ENCODE measurements around the gene HSDL2.
"Not testable (repeated sequence)": the region's sequence is repeated elsewhere in the genome, so short reads cannot be mapped to it uniquely, and the experiment has no call there.

Gene HSDL2

GRCh38 chr9:112408819-112409218 is 28.9 kb downstream of the HSDL2 start:
- Histone ChIP-seq H2BK120ac (ENCODE audit: low read depth, low read length) (no peak overlapping the region), H3K18ac (ENCODE audit: low read depth in 1 of 2, low read length in 2 of 2) (no peak overlapping the region), H3K27me3 (ENCODE audit: control insufficient read depth in 1 of 2, insufficient read depth in 1 of 2, low read length in 2 of 2) (no peaks in the 10 kb centered on the region), H3K4ac (ENCODE audit: low read depth in 1 of 2, low read length in 2 of 2) (no peak overlapping the region), H4K91ac (ENCODE audit: low read length) (no peak overlapping the region), H3K4me2 (ENCODE audit: low read length, poor library complexity, severe bottlenecking) (no peak overlapping the region), H2BK12ac (ENCODE audit: low read length in 2 of 2) (no peak overlapping the region), H3K9ac (ENCODE audit: low read length) (no peak overlapping the region), H4K8ac (ENCODE audit: low read length) (no peak overlapping the region), H3K23ac (ENCODE audit: low read length in 2 of 2) (no peak overlapping the region), H3K36me3 (ENCODE audit: control insufficient read depth in 1 of 2, insufficient read depth in 2 of 2, low read depth in 1 of 2, low read length in 2 of 2) (peaks cover 0 to 71% of the 10 kb centered on the region in 2 experiments), H3K9me3 (ENCODE audit: control insufficient read depth, low read length) (no peaks in the 10 kb centered on the region), H3K4me1 (ENCODE audit: control insufficient read depth, insufficient read depth, low read depth, low read length) (peaks cover 2% of the 10 kb centered on the region), H3K27ac (ENCODE audit: low read length, poor library complexity, severe bottlenecking) (no peak overlapping the region), H3K14ac (ENCODE audit: low read length in 2 of 2) (no peak overlapping the region), H2AK5ac (ENCODE audit: low read length, severe bottlenecking) (no peak overlapping the region), H3K79me1 (replicated peaks; ENCODE audit: low read length, poor library complexity, severe bottlenecking) (peaks cover 12% of the 10 kb centered on the region), H2BK15ac (ENCODE audit: low read depth, poor library complexity, severe bottlenecking) (no peak overlapping the region), H2BK5ac (ENCODE audit: low read depth, low read length, poor library complexity, severe bottlenecking) (peak overlapping the region; percentile 19), H3K4me3 (ENCODE audit: insufficient read depth in 1 of 2, low read depth in 1 of 2, low read length in 2 of 2) (no peak overlapping the region), H2AFZ (ENCODE audit: low read depth, low read length) (no peak overlapping the region)
- DNase-seq = no peak
- WGBS = 100% methylated on average over 3 of the region's 4 CpGs

- no peaks in the 10 kb centered on the region for H3K27me3 ChIP-seq (ENCODE audit: control insufficient read depth in 1 of 2, insufficient read depth in 1 of 2, low read length in 2 of 2)
- H3K18ac ChIP-seq (ENCODE audit: low read depth in 1 of 2, low read length in 2 of 2) = no peak overlapping the region
- 100% methylated on average over 1 of the region's 4 CpGs for WGBS
- H3K9me3 ChIP-seq (ENCODE audit: control insufficient read depth, low read length) = no peaks in the 10 kb centered on the region
- peaks cover 2% of the 10 kb centered on the region for H3K4me1 ChIP-seq (ENCODE audit: control insufficient read depth, insufficient read depth, low read depth, low read length)
- H2BK15ac ChIP-seq (ENCODE audit: low read depth, poor library complexity, severe bottlenecking) = no peak overlapping the region
- no peak overlapping the region for H2BK12ac ChIP-seq (ENCODE audit: low read length in 2 of 2)
- DNase-seq = no peak
- peaks cover 0 to 73% of the 10 kb centered on the region in 2 experiments for H3K36me3 ChIP-seq (ENCODE audit: control insufficient read depth in 1 of 2, insufficient read depth in 2 of 2, low read depth in 1 of 2, low read length in 2 of 2)
- H3K9ac ChIP-seq (ENCODE audit: low read length) = no peak overlapping the region
- no peak overlapping the region for H4K8ac ChIP-seq (ENCODE audit: low read length)
- H3K23ac ChIP-seq (ENCODE audit: low read length in 2 of 2) = no peak overlapping the region
- no peak overlapping the region for H3K4me3 ChIP-seq (ENCODE audit: insufficient read depth in 1 of 2, low read depth in 1 of 2, low read length in 2 of 2)
- no peak overlapping the region for H3K27ac ChIP-seq (ENCODE audit: low read length, poor library complexity, severe bottlenecking)
- no peak overlapping the region for H2AFZ ChIP-seq (ENCODE audit: low read depth, low read length)
- H2BK5ac ChIP-seq (ENCODE audit: low read depth, low read length, poor library complexity, severe bottlenecking) = no peak overlapping the region
- no peak overlapping the region for H2AK5ac ChIP-seq (ENCODE audit: low read length, severe bottlenecking)
- no peak overlapping the region for H3K14ac ChIP-seq (ENCODE audit: low read length in 2 of 2)
- H2BK120ac ChIP-seq (ENCODE audit: low read depth, low read length) = no peak overlapping the region
- H3K79me1 ChIP-seq (replicated peaks; ENCODE audit: low read length, poor library complexity, severe bottlenecking) = peaks cover 12% of the 10 kb centered on the region
- no peak overlapping the region for H3K4me2 ChIP-seq (ENCODE audit: low read length, poor library complexity, severe bottlenecking)
- no peak overlapping the region for H4K91ac ChIP-seq (ENCODE audit: low read length)
- H3K4ac ChIP-seq (ENCODE audit: low read depth in 1 of 2, low read length in 2 of 2) = no peak overlapping the region
Measured at GRCh38 chr9:112409758-112410157, 29.9 kb downstream of the HSDL2 start.

- Histone ChIP-seq H3K4ac (ENCODE audit: low read depth in 1 of 2, low read length in 2 of 2) (no peak overlapping the region), H2BK15ac (ENCODE audit: low read depth, poor library complexity, severe bottlenecking) (no peak overlapping the region), H3K9me3 (ENCODE audit: control insufficient read depth, low read length) (no peaks in the 10 kb centered on the region), H3K23ac (ENCODE audit: low read length in 2 of 2) (no peak overlapping the region), H3K79me1 (replicated peaks; ENCODE audit: low read length, poor library complexity, severe bottlenecking) (peaks cover 15% of the 10 kb centered on the region), H3K27ac (ENCODE audit: low read length, poor library complexity, severe bottlenecking) (no peak overlapping the region), H2AFZ (ENCODE audit: low read depth, low read length) (no peak overlapping the region), H2BK5ac (ENCODE audit: low read depth, low read length, poor library complexity, severe bottlenecking) (no peak overlapping the region), H3K36me3 (ENCODE audit: control insufficient read depth in 1 of 2, insufficient read depth in 2 of 2, low read depth in 1 of 2, low read length in 2 of 2) (peaks cover 7 to 71% of the 10 kb centered on the region in 2 experiments), H3K4me1 (ENCODE audit: control insufficient read depth, insufficient read depth, low read depth, low read length) (no peaks in the 10 kb centered on the region), H4K91ac (ENCODE audit: low read length) (no peak overlapping the region), H2BK12ac (ENCODE audit: low read length in 2 of 2) (no peak overlapping the region), H4K8ac (ENCODE audit: low read length) (no peak overlapping the region), H3K4me2 (ENCODE audit: low read length, poor library complexity, severe bottlenecking) (no peak overlapping the region), H2BK120ac (ENCODE audit: low read depth, low read length) (no peak overlapping the region), H3K9ac (ENCODE audit: low read length) (no peak overlapping the region), H3K27me3 (ENCODE audit: control insufficient read depth in 1 of 2, insufficient read depth in 1 of 2, low read length in 2 of 2) (no peaks in the 10 kb centered on the region), H2AK5ac (ENCODE audit: low read length, severe bottlenecking) (no peak overlapping the region), H3K14ac (ENCODE audit: low read length in 2 of 2) (no peak overlapping the region), H3K4me3 (ENCODE audit: insufficient read depth in 1 of 2, low read depth in 1 of 2, low read length in 2 of 2) (no peak overlapping the region), H3K18ac (ENCODE audit: low read depth in 1 of 2, low read length in 2 of 2) (no peak overlapping the region)
- DNase-seq = no peak
- 100% methylated on average over 1 of the region's 1 CpG for WGBS
Measured at GRCh38 chr9:112411626-112412027, 31.7 kb downstream of the HSDL2 start.

- H2BK15ac ChIP-seq (ENCODE audit: low read depth, poor library complexity, severe bottlenecking); H3K27me3 ChIP-seq (ENCODE audit: control insufficient read depth in 1 of 2, insufficient read depth in 1 of 2, low read length in 2 of 2); H3K4me2 ChIP-seq (ENCODE audit: low read length, poor library complexity, severe bottlenecking); H2BK12ac ChIP-seq (ENCODE audit: low read length in 2 of 2); H3K4ac ChIP-seq (ENCODE audit: low read depth in 1 of 2, low read length in 2 of 2); H3K9me3 ChIP-seq (ENCODE audit: control insufficient read depth, low read length); H3K18ac ChIP-seq (ENCODE audit: low read depth in 1 of 2, low read length in 2 of 2); H3K9ac ChIP-seq (ENCODE audit: low read length); H3K27ac ChIP-seq (ENCODE audit: low read length, poor library complexity, severe bottlenecking); H4K91ac ChIP-seq (ENCODE audit: low read length); H2AFZ ChIP-seq (ENCODE audit: low read depth, low read length); H2BK5ac ChIP-seq (ENCODE audit: low read depth, low read length, poor library complexity, severe bottlenecking); H3K23ac ChIP-seq (ENCODE audit: low read length in 2 of 2); DNase-seq; H3K4me1 ChIP-seq (ENCODE audit: control insufficient read depth, insufficient read depth, low read depth, low read length); H3K4me3 ChIP-seq (ENCODE audit: insufficient read depth in 1 of 2, low read depth in 1 of 2, low read length in 2 of 2); H4K8ac ChIP-seq (ENCODE audit: low read length); H3K79me1 ChIP-seq (replicated peaks; ENCODE audit: low read length, poor library complexity, severe bottlenecking); H3K14ac ChIP-seq (ENCODE audit: low read length in 2 of 2); H2BK120ac ChIP-seq (ENCODE audit: low read depth, low read length); H2AK5ac ChIP-seq (ENCODE audit: low read length, severe bottlenecking): not testable (repeated sequence)
- WGBS = 98% methylated on average over 8 of the region's 9 CpGs
- peaks cover 7 to 60% of the 10 kb centered on the region in 2 experiments for H3K36me3 ChIP-seq (ENCODE audit: control insufficient read depth in 1 of 2, insufficient read depth in 2 of 2, low read depth in 1 of 2, low read length in 2 of 2)
Measured at GRCh38 chr9:112413728-112414127, 33.8 kb downstream of the HSDL2 start.
